Measurements from ENCODE around the gene METTL6.

METTL6 gene

GRCh38 chr3:15467227-15468181, 40.2 kb upstream of the METTL6 start:
- Histone ChIP-seq H2AFZ (ENCODE audit: low read length) (no peak overlapping the region), H3K4me2 (ENCODE audit: low read length) (no peak overlapping the region), H3K4me1 (ENCODE audit: insufficient read depth, low read length, severe bottlenecking) (no peaks in the 10 kb centered on the region), H3F3A (ENCODE audit: insufficient read depth, low read length) (no peaks in the 10 kb centered on the region), H3K4me3 (ENCODE audit: low read depth, low read length, poor library complexity, severe bottlenecking) (no peak overlapping the region), H4K20me1 (ENCODE audit: insufficient read depth, low read length) (no peaks in the 10 kb centered on the region), H3K9me2 (ENCODE audit: low read depth, low read length) (no peaks in the 10 kb centered on the region), H3K9ac (ENCODE audit: low read length) (no peak overlapping the region), H3K27me3 (ENCODE audit: insufficient read depth, low read length) (no peaks in the 10 kb centered on the region), H3K9me3 (ENCODE audit: low read length) (no peaks in the 10 kb centered on the region), H3K27ac (ENCODE audit: low read depth, low read length, poor library complexity, severe bottlenecking) (no peak overlapping the region), H3K36me3 (ENCODE audit: insufficient read depth, low read length) (no peaks in the 10 kb centered on the region), H3K79me2 (ENCODE audit: insufficient read depth, low read length) (no peaks in the 10 kb centered on the region)
- TF ChIP-seq EZH2 (IDR thresholded peaks at IDR 0.05; ENCODE audit: borderline replicate concordance, low read length) (no peak), CTCF (IDR thresholded peaks at IDR 0.05; ENCODE audit: low read length) (no peak)

GRCh38 chr3:15465876-15466585, 38.7 kb upstream of the METTL6 start:
- H3K9me2 ChIP-seq (ENCODE audit: low read depth, low read length), result no peaks in the 10 kb centered on the region
- no peak overlapping the region for H3K4me2 ChIP-seq (ENCODE audit: low read length)
- no peak for TF ChIP-seq EZH2 (IDR thresholded peaks at IDR 0.05; ENCODE audit: borderline replicate concordance, low read length)
- TF ChIP-seq CTCF (IDR thresholded peaks at IDR 0.05; ENCODE audit: low read length), result no peak
- H3K27ac ChIP-seq (ENCODE audit: low read depth, low read length, poor library complexity, severe bottlenecking), result no peak overlapping the region
- no peaks in the 10 kb centered on the region for H3K79me2 ChIP-seq (ENCODE audit: insufficient read depth, low read length)
- no peaks in the 10 kb centered on the region for H4K20me1 ChIP-seq (ENCODE audit: insufficient read depth, low read length)
- H3K9me3 ChIP-seq (ENCODE audit: low read length), result no peaks in the 10 kb centered on the region
- no peaks in the 10 kb centered on the region for H3K27me3 ChIP-seq (ENCODE audit: insufficient read depth, low read length)
- H3K36me3 ChIP-seq (ENCODE audit: insufficient read depth, low read length), result no peaks in the 10 kb centered on the region
- no peaks in the 10 kb centered on the region for H3F3A ChIP-seq (ENCODE audit: insufficient read depth, low read length)
- no peak overlapping the region for H3K4me3 ChIP-seq (ENCODE audit: low read depth, low read length, poor library complexity, severe bottlenecking)
- H2AFZ ChIP-seq (ENCODE audit: low read length), result no peak overlapping the region
- no peaks in the 10 kb centered on the region for H3K4me1 ChIP-seq (ENCODE audit: insufficient read depth, low read length, severe bottlenecking)
- H3K9ac ChIP-seq (ENCODE audit: low read length), result no peak overlapping the region

- H3K27me3 ChIP-seq (ENCODE audit: insufficient read depth, low read length), result no peaks in the 10 kb centered on the region; the same call in 1 of the 2 replicates
- no peaks in the 10 kb centered on the region for H3K9me3 ChIP-seq (ENCODE audit: low read length)
- H3K4me1 ChIP-seq (ENCODE audit: insufficient read depth, low read length, severe bottlenecking), result no peaks in the 10 kb centered on the region
- no peaks in the 10 kb centered on the region for H4K20me1 ChIP-seq (ENCODE audit: insufficient read depth, low read length)
- no peak overlapping the region for H3K27ac ChIP-seq (ENCODE audit: low read depth, low read length, poor library complexity, severe bottlenecking)
- no peak overlapping the region for H3K9ac ChIP-seq (ENCODE audit: low read length)
- TF ChIP-seq CTCF (IDR thresholded peaks at IDR 0.05; ENCODE audit: low read length), result no peak
- no peak for TF ChIP-seq EZH2 (IDR thresholded peaks at IDR 0.05; ENCODE audit: borderline replicate concordance, low read length)
- no peak overlapping the region for H3K4me2 ChIP-seq (ENCODE audit: low read length)
- H3F3A ChIP-seq (ENCODE audit: insufficient read depth, low read length), result no peaks in the 10 kb centered on the region
- H3K9me2 ChIP-seq (ENCODE audit: low read depth, low read length), result no peaks in the 10 kb centered on the region
- H3K79me2 ChIP-seq (ENCODE audit: insufficient read depth, low read length), result no peaks in the 10 kb centered on the region
- no peak overlapping the region for H3K4me3 ChIP-seq (ENCODE audit: low read depth, low read length, poor library complexity, severe bottlenecking)
- H2AFZ ChIP-seq (ENCODE audit: low read length), result no peak overlapping the region
- no peaks in the 10 kb centered on the region for H3K36me3 ChIP-seq (ENCODE audit: insufficient read depth, low read length)
These were observed 35.1 kb upstream of the METTL6 start for GRCh38 chr3:15462451-15462850.

Measured in OCI-LY1 (cell line).